NCI-H226 (cell line): ENCODE results near the gene MAD1L1.
"Not testable (repeated sequence)": the region's sequence is repeated elsewhere in the genome, so short reads cannot be mapped to it uniquely, and the experiment has no call there.

ENCODE experiments used
- DNase-seq: peaks from one replicate; pipeline ENCODE4 v3.0.0-alpha.2; 2015

Gene MAD1L1

GRCh38 chr7:1838911-1839531 is 393.7 kb downstream of the MAD1L1 start:
- DNase-seq, result not testable (repeated sequence)

- not testable (repeated sequence) for DNase-seq
These were observed 394.2 kb downstream of the MAD1L1 start for GRCh38 chr7:1838544-1838872.

- not testable (repeated sequence) for DNase-seq
These were observed 394.8 kb downstream of the MAD1L1 start for GRCh38 chr7:1837696-1838543.

DNA sequence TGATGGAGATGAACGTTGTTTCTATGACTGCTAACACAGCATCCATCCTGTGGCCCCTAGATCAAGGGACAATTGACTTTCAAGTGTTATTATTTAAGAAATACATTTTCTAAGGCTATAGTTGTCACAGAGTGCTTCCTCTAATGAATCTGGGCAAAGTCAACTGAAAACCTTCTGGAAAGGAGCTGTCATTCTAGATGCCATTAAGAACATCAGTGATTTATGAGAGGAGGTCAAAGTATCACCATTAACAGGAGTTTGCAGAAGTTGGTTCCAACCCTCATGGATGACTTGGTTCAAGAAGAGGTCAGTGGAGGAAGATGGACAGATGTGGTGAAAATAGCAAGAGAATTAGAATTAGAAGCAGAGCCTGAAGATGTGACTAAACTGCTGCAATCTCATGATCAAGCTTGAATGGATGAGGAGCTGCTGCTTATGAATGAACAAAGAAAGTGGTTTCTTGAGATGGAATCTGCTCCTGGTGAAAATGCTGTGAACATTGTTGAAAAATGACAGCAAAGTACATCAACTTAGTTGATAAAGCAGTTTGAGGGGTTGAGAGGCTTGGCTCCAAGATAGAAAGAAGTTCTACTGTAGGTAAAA is 400.7 kb downstream of the MAD1L1 start:
- DNase-seq, result not testable (repeated sequence)

GRCh38 chr7:1831471-1831870 is 401.3 kb downstream of the MAD1L1 start:
- not testable (repeated sequence) for DNase-seq

- not testable (repeated sequence) for DNase-seq
These were observed 403.1 kb downstream of the MAD1L1 start for GRCh38 chr7:1829668-1830067.

- no peak for DNase-seq
These were observed 403.6 kb downstream of the MAD1L1 start for GRCh38 chr7:1829111-1829510.

DNA sequence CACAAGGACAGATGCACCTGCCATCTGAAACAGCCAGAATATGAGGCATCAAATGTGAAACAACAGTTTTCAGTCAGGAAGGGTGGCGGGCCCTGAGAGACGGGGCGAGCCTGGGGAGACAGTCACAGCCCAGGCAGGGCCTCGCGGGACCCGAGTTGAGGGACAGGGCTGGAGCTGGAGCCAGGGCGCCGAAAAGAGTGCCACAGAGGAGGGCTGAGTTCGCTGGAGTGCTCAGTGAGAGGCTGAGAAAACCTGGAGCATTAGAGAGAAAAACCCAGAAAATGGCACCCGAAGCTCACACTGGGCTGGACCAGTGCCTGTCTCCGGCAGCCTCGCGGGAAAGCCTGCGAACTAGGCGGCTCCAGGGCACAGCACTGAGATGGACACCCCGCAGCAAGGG is 404.6 kb downstream of the MAD1L1 start:
- DNase-seq, result not testable (repeated sequence)

DNA sequence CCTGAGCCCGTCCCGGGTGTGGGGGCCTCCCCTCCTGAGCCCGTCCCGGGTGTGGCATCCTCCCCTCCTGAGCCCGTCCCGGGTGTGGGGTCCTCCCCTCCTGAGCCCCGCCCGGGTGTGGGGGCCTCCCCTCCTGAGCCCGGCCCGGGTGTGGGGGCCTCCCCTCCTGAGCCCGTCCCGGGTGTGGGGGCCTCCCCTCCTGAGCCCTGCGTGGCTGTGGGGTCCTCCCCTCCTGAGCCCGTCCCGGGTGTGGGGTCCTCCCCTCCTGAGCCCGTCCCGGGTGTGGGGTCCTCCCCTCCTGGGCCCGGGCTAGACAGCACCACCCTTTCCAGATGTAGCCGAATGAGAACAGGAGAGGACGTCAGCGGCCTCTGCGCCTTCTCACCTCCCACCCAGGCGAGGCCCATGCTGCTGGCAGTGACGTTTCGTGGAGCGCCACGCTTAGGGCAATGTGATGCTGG is 405.2 kb downstream of the MAD1L1 start:
- DNase-seq, result not testable (repeated sequence)

DNA sequence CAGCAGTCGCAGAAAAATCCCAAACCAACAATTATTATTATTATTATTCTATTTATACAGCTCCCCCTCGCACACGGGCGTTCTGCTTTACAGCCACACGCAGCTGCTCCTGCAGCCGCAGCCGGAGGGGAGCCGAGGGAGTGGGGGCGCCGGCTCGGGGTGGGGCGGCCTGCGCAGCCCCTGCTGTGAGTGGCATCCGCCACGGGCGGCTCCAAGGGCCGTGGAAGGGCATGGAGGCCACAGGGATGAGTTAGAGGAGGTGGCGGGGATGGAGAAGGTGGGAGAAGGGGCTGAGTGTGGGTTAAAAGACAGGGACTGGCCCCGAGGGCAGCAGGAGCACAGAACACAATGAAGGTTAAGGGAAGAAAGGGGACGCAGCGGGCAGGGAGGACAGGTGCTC is 405.8 kb downstream of the MAD1L1 start:
- not testable (repeated sequence) for DNase-seq

DNA sequence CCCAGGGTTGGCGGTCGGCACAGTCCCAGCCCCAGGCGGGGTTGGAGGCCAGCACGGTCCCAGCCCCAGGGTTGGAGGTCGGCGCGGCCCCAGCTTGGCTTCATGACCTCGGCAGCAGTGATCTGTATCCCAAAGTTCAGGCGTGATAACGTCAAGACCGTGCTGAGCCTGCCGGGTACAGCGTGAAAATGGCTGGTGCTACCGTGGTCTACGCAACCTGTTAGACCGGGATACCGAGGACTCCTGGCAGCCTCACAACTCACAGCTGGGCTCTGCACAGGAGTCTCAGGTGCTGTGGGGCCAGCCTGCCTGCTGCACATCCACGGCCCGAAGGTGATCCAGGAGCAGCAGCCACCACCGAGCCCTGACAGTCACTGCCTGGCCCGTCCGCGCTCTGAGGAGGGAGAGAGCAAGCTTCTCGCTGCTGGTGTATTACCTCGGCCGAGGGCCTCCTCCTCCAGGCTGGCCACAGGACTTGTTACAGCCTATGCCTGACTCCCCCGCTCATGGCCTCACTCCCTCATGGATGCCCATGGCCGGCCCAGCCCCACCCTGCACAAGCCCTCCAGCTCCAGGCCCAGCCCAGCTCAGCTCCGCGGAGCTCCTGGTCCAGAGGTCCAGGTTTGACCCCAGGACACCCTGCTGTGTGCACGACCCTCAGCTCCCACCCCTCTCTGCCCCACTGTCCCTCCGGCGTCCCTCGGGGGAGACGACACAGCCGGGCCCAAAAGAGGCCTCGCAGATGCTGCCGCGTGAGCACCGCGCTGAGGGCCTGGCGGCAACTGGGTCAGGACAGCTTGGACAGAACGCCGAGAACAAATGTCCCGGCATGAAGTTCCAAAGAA is 406.6 kb downstream of the MAD1L1 start:
- DNase-seq, result no peak

DNA sequence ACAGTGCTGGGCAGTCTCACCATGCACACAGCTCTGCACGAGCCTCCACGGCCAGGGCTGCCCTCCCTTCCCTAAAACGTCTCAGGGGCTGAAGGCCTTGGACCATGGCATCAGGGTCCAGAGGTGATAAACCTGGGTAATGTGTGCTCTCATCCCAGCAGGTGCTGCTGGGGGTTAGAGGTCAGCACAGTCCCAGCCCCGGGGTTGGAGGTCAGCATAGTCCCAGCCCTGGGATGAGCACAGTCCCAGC is 407.2 kb downstream of the MAD1L1 start:
- DNase-seq, result not testable (repeated sequence)

DNA sequence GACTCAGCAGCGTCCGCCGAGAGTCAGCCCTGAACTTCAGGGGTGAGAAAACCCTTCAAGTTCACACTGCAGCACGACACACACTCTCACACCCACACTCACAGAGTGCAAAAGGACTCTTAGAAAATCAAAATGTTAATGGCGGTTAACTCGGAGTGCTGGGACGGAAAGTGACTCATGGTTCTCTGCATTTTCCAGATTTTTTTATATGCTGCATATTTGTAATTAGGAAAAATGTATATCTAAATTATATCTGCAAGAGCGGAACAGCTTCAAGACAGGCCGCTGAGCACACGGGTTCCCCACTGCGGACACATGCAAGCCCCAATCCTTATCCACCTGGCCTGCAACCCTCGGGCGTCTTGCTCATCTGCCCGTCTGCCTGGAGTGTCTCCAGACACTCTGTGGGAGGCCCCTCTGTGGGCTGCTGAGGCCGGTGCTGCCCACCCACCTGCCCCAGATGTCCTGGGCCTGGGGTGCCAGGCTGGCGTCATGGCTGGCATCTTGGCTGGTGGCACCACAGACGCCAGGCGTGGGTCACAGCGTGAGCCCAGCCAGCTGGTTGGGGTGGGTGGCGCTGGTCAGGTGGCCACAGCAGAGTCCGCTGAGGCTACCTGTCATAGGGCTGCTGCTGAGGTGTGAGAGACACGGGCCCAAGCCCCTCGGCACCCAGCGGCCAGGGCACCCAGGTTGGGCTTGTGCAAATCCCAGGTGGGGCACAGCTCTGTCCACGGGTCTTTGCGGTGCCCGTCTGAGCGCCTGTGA is 407.7 kb downstream of the MAD1L1 start:
- not testable (repeated sequence) for DNase-seq

DNA sequence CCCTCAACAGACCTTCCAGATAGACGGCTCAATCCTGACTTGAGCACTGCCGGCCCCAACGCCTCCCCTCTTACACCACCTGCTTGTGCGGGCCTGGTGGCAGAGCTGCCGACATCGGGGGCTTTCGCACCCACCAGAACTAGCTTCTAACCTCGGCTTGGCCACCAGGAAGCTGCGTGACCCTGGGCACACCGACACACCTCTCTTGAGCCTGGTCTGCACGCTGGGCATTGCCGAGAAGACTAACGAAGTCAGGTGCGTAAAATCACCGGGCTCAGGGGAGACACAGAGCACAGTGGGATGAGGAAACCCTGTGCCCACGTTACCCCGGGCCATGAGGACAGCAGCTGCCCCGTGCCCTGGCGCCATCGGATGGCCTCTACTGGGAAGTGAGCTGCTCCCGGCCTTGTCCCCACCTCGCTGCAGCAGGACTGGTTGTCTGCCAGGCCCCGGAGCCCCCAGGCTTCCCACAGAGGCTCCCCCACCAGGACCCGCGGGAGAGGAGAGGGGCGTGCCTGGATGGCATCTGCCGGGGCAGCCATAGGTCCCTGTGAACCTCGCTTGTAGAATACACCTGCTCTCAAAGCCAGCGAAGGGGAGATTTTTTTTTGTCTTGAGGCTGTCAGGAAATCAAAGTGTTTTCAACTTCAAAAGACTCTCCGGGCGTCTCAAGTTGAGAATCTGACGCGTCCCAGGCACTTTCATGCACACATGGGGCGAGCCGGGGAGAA is 408.4 kb downstream of the MAD1L1 start:
- not testable (repeated sequence) for DNase-seq

GRCh38 chr7:1823376-1824150 is 409.2 kb downstream of the MAD1L1 start:
- DNase-seq, result no peak

GRCh38 chr7:1819259-1819841 is 413.4 kb downstream of the MAD1L1 start:
- DNase-seq, result no peak

DNA sequence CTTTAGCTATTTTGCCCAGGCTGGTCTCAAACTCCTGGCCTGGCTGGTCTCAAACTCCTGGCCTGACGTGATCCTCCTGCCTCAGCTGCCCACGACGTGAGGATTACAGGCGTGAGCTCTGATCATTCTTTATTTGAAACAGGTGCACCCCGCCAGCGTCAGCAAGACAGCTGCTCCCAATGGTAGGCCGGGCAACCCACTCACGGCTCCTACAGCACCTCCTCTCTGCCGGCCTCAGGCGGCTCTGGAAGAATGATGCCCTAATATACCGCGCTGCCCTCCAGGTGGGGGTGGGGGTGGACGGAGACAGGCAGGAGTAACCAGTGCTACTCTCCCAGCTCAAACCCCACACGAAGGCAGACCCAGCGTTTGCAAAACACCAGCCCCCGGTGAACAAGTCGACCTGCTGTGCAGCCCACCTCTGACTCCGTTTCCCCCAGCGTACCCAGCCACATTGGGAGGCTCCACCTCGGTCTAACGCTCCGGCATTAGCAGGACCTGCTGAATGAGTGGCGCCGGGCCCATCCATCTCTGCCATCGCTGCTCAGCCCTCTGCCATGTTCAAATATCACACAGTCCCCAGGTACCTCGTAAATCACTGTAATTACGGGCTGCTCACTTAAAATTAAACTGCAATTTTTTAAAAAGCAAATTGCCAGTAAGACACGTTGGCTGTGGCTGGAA is 414.0 kb downstream of the MAD1L1 start:
- DNase-seq, result no peak

DNA sequence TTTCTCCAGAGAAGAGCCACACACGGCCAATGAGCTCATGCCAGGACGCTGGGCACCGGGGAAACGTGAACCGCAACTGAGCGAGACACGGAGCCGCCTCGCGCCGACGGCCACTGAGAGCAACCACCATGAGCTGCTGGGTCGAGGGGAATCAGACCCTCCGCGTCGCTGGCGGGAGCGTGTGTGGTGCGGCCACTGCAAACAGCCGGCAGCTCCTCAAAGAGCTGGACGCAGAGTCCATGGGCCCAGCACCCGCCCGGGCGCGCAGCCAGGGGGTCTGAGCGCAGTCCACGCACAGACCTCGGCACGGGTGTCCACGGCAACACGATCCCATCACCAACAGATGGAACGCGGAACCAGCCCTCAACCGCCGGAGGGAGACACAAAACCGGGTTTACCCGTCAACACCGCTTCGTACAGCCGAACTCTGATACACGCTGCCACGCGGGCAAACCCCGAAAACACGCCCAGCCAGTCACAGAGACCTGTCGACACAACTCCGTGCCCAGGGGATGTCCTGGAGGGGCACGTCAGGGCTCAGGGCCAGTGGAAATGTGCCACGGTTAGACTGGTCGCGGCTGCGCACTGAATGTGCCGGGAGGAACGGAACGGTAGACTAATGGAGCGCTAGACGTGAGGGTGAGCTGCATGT is 415.6 kb downstream of the MAD1L1 start:
- DNase-seq, result no peak

DNA sequence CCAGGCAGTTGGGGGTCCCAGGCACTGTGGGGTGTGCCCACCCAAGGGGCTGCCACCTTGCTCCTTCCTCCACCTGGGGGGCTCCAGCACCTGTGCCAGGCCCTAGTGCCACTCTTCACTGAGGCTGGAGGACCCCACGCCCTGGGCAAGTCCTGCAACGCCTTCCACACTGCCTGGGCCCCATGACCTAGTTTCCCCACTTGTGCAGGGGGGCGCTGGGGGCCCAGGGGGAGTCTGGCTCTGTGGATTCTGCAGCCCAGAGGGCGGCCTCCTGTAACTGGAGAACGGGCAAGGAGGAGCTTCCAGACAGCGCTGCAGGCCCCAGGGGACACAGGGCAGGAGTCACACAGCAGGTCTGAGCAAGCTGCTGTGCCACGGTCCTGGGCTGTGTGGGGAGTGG is 416.3 kb downstream of the MAD1L1 start:
- DNase-seq, result not testable (repeated sequence)
